Thoracic aorta (tissue), 2 donors: ENCODE measurements around the gene DPP8. TPM values are rescaled to one million over a fixed set of nuclear protein-coding genes. Genes with fewer than 3 reads are reported as not detected.
"Not testable (repeated sequence)": the region's sequence is repeated elsewhere in the genome, so short reads cannot be mapped to it uniquely, and the experiment has no call there.

Source experiments
- ATAC-seq: fragments of 150-250 bp; one replicate; pipeline ENCODE4 v1.8.0; 2017; ENCODE audit warnings: low read depth; ENCODE audit not compliant: insufficient number of reproducible peaks, low FRiP score
- DNase-seq: peaks from one replicate; pipeline ENCODE4 v3.0.0-alpha.2; 2020; ENCODE audit warnings: low spot score
- H3K27ac ChIP-seq, 2 donors: fragments of 200-600 bp; sonication (generic); 1 replicate in 1 of 2; 2 replicates in 1 of 2; pipeline ENCODE4 v1.5.1; 2016; ENCODE audit warnings: mild to moderate bottlenecking in 2 of 2, moderate library complexity in 2 of 2
- H3K27me3 ChIP-seq: fragments of 200-600 bp; sonication (generic); replicated peaks from 2 replicates; pipeline ENCODE4 v1.6.0; 2016; ENCODE audit warnings: mild to moderate bottlenecking; ENCODE audit not compliant: insufficient read depth
- H3K36me3 ChIP-seq: fragments of 200-600 bp; sonication (generic); one replicate; pipeline ENCODE4 v1.5.1; 2016
- H3K4me1 ChIP-seq, 2 donors: fragments of 200-600 bp; sonication (generic); 1 replicate in 1 of 2; 2 replicates in 1 of 2; pipeline versions ENCODE4 v1.5.1 to v1.6.0; 2016; ENCODE audit warnings: low read depth in 2 of 2, mild to moderate bottlenecking in 1 of 2; ENCODE audit not compliant: control insufficient read depth in 1 of 2
- H3K4me3 ChIP-seq: fragments of 200-600 bp; sonication (generic); 2 replicates; pipeline ENCODE4 v1.5.1; 2016; ENCODE audit warnings: mild to moderate bottlenecking
- H3K9me3 ChIP-seq: fragments of 200-600 bp; sonication (generic); 2 replicates; pipeline ENCODE4 v1.5.1; 2016
- total RNA-seq, 2 donors: library from RNA; depleted of rRNA; stranded (reverse); fragments of >200 nt; gene quantifications; one replicate each; pipeline versions ENCODE4 v1.1.0 to v1.2.3, GENCODE V29; 2016
- TF ChIP-seq, protein P1 (sequence below): fragments of 200-600 bp; sonication (generic); IDR thresholded peaks from one replicate; pipeline ENCODE4 v1.5.1; 2019; ENCODE audit warnings: antibody characterized with exemption

DPP8 gene
- total RNA-seq, 2 donors from 2014 or later = 38.3 to 58.0 TPM

DNA sequence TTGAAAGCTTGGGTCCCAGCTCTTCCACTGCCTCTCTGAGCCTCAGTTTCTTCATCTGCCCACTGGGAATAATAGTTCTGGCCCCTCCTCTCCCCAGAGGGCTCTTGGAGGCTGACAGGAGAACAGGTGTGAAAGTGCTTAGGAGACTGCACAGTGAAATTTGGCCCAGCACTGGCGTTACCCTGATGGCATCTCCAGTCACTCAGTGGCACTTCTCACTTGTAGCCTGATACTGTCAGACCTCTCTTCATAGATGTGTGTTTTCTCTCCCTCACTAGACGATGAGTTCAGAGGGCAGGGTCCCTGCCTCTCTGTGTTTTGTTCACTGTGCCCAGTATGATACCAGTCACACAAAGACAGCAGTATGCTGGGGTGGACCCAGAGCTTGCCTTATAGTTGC lies 117.5 kb downstream of the DPP8 start:
- DNase-seq = no peak
- no peaks in the 10 kb centered on the region for H3K4me1 ChIP-seq
- no peaks in the 10 kb centered on the region for H3K27me3 ChIP-seq
- ATAC-seq = no peak
- TF ChIP-seq, protein P1, sequence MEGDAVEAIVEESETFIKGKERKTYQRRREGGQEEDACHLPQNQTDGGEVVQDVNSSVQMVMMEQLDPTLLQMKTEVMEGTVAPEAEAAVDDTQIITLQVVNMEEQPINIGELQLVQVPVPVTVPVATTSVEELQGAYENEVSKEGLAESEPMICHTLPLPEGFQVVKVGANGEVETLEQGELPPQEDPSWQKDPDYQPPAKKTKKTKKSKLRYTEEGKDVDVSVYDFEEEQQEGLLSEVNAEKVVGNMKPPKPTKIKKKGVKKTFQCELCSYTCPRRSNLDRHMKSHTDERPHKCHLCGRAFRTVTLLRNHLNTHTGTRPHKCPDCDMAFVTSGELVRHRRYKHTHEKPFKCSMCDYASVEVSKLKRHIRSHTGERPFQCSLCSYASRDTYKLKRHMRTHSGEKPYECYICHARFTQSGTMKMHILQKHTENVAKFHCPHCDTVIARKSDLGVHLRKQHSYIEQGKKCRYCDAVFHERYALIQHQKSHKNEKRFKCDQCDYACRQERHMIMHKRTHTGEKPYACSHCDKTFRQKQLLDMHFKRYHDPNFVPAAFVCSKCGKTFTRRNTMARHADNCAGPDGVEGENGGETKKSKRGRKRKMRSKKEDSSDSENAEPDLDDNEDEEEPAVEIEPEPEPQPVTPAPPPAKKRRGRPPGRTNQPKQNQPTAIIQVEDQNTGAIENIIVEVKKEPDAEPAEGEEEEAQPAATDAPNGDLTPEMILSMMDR = no peak
- H3K4me3 ChIP-seq = no peak overlapping the region
- no peaks in the 10 kb centered on the region for H3K9me3 ChIP-seq
- H3K27ac ChIP-seq = no peak overlapping the region
- no peaks in the 10 kb centered on the region for H3K36me3 ChIP-seq

DNA sequence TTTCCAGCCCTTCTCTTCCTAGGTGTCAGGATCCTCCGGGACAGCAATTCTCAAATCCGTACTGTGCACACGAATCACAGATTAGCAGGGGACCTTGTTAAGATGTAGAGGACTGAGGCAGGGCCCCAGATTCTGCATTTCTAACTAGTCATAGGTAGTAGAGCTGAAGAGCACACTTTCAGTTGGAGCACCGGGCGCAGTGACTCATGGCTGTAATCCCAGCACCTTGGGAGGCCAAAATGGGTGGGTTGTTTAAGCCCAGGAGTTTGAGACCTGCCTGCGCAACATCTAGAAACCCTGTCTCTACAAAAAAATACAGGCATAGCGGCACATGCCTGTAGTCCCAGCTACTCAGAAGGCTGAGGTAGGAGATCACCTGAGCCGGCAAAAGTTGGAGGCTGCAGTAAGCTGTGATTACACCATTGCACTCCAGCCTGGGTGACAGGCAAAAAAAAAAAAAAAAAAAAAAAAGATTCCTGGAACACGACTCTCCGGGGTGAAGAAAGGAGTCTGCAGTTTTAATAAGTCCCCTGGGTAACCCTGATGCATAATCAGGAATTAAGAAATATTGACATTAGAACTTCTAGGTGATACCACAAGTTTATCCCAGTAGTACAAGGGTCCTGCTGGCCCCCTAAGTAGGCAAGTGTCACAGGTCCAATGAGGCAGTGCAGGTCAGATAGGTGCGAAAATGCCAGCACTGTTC lies 118.3 kb downstream of the DPP8 start:
- no peaks in the 10 kb centered on the region for H3K36me3 ChIP-seq
- H3K9me3 ChIP-seq = no peaks in the 10 kb centered on the region
- H3K27ac ChIP-seq = no peak overlapping the region
- no peak for ATAC-seq
- H3K4me3 ChIP-seq = no peak overlapping the region
- H3K4me1 ChIP-seq = no peaks in the 10 kb centered on the region
- no peaks in the 10 kb centered on the region for H3K27me3 ChIP-seq
- TF ChIP-seq, protein P1 = no peak
- no peak for DNase-seq

DNA sequence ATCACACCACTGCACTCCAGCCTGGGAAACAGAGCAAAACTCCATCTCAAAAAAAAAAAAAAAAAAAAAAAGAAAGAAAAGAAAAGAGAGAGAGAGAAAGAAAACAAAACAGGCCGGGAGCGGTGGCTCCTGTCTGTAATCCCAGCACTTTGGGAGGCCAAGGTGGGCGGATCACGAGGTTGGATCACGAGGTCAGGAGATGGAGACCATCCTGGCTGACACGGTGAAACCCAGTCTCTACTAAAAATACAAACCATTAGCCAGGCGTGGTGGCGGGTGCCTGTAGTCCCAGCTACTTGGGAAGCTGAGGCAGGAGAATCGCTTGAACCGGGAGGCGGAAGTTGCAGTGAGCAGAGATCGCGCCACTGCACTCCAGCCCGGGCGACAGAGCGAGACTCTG lies 119.0 kb downstream of the DPP8 start:
- not testable (repeated sequence) for H3K4me3 ChIP-seq, ATAC-seq, DNase-seq, H3K27ac ChIP-seq, H3K36me3 ChIP-seq, H3K9me3 ChIP-seq, H3K27me3 ChIP-seq, H3K4me1 ChIP-seq

DNA sequence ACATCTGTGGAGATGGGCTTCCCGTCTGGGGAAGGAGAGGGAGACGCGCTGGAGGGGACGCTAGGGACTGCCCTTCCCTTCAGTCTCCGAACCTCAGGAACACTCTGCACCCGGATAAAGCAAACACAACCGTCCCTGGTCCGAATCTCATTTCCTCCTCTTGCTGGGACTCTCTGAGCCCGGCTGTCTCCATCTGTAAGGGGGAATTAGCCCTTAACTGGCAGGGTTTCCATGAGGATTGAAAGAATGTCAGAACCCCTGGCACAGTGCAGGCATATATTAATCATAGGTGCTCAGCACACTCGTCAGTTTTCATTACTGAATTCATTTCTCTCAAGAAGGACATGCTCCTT lies 120.5 kb downstream of the DPP8 start:
- H3K9me3 ChIP-seq = no peaks in the 10 kb centered on the region
- TF ChIP-seq, protein P1 = no peak
- no peak overlapping the region for H3K27ac ChIP-seq
- H3K4me3 ChIP-seq = no peak overlapping the region
- no peaks in the 10 kb centered on the region for H3K36me3 ChIP-seq
- ATAC-seq (no peak), DNase-seq (no peak)
- H3K4me1 ChIP-seq = no peaks in the 10 kb centered on the region
- no peaks in the 10 kb centered on the region for H3K27me3 ChIP-seq

DNA sequence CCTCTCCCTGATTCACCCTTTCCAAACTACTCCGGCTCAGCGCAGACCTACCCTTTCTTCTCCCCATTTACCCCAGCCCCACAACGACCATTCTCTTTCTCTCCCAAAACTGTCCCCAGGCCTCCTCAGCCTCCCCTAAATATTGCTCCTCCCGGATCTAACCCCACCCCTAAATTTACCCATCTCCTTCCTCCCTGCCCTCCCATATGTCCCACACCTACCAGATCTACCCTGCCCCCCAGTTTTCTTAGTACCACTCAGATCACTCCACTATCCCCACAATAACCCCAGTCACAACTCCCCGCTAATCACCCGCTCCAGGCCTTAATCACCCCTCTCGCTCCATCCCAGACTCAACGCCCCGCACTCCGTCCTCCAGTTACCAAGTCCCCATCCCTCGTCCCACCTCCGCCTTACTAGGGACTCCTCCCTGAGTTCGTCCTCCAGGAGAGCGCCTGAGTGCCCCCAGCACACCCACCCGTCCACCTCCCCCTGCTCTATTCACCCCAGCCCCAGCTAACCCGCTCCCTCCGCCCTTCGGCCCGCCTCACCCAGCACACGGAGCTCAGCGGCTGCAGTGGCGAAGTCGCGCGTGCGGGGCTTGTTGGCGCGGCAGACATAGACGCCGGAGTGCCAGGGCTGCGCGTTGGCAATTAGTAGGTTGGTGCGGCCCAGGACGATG lies 121.1 kb downstream of the DPP8 start:
- Histone ChIP-seq H3K4me3 (no peak overlapping the region), H3K27me3 (no peaks in the 10 kb centered on the region), H3K36me3 (no peaks in the 10 kb centered on the region), H3K27ac (no peak overlapping the region), H3K9me3 (no peaks in the 10 kb centered on the region), H3K4me1 (no peaks in the 10 kb centered on the region)
- ATAC-seq (no peak), DNase-seq (no peak)
- TF ChIP-seq, protein P1 = no peak
